ENCODE measurements around the gene PLEKHG2.

Gene PLEKHG2

DNA sequence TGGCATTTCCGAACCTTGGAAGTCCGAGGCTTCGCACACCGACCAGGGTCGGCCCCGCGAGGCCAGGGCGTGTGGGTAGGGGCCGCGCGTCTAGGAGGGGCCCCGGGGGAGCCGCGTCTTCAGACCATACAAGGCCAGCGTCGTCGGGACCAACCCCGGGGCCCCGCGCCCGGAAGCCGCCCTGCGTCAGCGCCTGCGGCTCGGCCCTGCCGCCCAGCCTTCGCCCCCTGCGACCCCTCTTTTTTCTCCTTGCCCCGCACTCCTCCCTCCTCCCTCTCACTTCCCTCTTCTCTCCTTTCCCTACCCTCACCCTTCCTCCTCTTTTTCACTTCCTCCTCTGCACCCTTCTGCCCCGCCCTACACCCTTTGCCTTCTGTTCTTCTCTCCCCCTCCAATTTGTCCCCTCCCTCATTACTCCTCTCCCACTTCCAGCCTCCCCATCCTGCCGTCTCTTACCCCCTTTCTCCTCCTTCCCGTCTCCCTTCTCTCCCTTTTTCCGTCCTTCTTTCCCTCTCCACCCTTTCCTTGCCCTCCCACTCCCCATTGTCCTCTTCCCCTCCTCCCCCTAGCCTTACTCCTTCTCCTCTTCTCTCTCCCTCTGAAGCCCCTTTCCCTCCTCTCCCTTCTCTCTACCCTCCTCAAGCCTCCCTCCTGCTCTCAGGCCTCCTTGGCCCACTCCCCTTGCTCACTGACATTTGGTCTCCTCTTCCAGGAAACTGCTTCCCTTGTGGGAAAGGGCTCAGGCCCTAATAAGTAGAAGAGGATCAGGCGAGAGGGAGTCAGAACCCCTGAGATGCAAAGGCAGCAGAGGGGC, 2.2 kb upstream of the PLEKHG2 start:
- peaks cover 70% of the 10 kb centered on the region for H3K4me1 Mint-ChIP-seq
- H3K4me3 Mint-ChIP-seq: peak overlapping the region; percentile 91
- H3K9me3 Mint-ChIP-seq: no peaks in the 10 kb centered on the region
- H3K27ac Mint-ChIP-seq: peak overlapping the region; percentile 96 to 97
- peak; percentile 35 for ATAC-seq
- DNase-seq: peak; percentile 54 to 68
- no peaks in the 10 kb centered on the region for H3K27me3 Mint-ChIP-seq

DNA sequence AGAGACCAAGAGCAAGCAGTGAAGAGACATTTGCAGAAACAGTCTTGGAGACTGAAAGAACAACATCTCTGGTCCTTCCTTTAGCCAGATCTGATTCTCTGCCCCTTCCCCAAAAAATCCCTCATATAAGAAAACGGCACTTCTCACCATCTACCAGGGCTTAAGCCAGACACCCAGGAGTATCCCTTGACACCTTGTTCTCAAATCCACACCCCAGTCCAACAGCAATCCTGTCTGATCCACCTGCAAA, 1.7 kb upstream of the PLEKHG2 start:
- no peaks in the 10 kb centered on the region for H3K9me3 Mint-ChIP-seq
- H3K27ac Mint-ChIP-seq: peak overlapping the region; percentile 96 to 97
- peak overlapping the region; percentile 91 for H3K4me3 Mint-ChIP-seq
- peaks cover 68% of the 10 kb centered on the region for H3K4me1 Mint-ChIP-seq
- no peaks in the 10 kb centered on the region for H3K27me3 Mint-ChIP-seq
- ATAC-seq (no peak), DNase-seq (no peak)

DNA sequence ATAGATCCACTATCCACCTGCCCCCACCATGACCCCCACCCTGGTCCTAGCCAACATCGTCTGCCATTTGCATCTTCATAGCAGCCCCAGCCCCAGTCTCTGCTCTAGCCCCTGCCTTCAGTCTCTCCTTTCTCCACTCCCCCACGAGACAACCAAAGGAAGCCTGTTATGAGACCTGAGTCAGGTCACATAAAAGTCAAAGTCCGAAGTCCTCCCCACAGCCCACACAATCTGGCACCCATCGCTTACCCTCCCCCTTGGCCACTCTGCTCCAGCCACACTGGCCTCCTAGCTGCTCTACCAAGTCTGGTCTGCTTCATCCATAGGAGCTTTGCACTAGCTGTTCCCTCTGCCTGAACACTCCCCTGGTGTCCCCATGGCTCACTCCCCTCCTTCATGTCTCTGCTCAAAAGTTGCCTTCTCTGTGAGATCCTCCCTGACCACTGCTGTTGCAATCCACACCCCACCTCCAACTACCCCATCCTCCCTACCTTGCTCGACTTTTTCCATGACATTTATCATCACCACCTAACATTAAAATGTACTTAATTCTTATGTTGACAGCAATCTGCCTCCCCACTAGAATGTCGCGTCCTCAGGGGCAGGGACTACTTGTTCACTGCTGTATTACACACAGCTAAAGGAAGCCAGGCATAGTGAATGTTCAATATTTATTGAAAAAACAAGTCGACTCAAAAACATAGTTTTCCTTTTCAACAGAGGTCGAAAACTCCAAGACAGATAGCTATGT, 1.2 kb upstream of the PLEKHG2 start:
- no peak for DNase-seq
- Mint-ChIP-seq H3K4me1 (peaks cover 64% of the 10 kb centered on the region), H3K27ac (peak overlapping the region; percentile 95 to 100), H3K4me3 (peak overlapping the region; percentile 91), H3K9me3 (no peaks in the 10 kb centered on the region), H3K27me3 (no peaks in the 10 kb centered on the region)
- ATAC-seq: no peak

DNA sequence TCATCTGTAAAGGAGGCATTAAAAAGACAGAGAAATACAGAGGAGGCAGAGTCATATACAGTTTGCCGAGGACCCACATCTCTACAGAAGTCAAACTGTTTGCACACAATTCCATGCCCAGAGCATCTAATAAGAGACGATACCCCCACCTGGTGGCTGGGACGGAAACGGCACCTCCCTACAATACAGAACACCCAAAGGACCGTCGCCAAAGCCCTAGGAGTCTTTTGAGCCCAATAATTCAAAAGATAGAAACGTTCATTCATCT, 703 bp upstream of the PLEKHG2 start:
- peaks cover 61% of the 10 kb centered on the region for H3K4me1 Mint-ChIP-seq
- ATAC-seq: peak; percentile 61
- H3K4me3 Mint-ChIP-seq: peak overlapping the region; percentile 91

DNA sequence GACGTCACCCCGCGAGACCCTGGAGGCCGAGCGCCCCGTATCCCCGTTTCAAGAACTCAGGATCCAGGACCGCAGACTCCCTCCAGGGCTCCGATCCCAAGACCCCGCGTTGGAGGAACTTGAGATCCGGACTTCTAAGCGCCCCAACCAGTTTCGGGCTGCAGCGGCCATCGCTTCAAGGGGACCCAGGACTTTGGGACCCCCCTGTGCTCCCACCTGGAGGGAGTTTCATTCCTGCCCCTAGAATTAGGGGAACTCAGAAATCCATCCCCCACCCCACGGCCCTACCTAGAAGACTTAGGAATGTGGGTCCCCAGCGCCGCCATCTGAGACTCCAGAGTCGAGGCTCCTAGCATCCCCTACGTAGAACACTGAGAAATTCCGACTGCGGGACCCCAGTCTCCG, 400 bp downstream of the PLEKHG2 start:
- H3K27ac Mint-ChIP-seq: peak overlapping the region; percentile 84 to 95
- no peaks in the 10 kb centered on the region for H3K9me3 Mint-ChIP-seq
- H3K27me3 Mint-ChIP-seq: no peaks in the 10 kb centered on the region
- DNase-seq: no peak
- ATAC-seq: no peak
- peak overlapping the region; percentile 91 for H3K4me3 Mint-ChIP-seq
- peaks cover 59% of the 10 kb centered on the region for H3K4me1 Mint-ChIP-seq

More for the DNA sequence above, 703 bp upstream of the PLEKHG2 start:
- peak; percentile 90 for DNase-seq
- Mint-ChIP-seq H3K9me3 (no peaks in the 10 kb centered on the region), H3K27ac (peak overlapping the region; percentile 95 to 100), H3K27me3 (no peaks in the 10 kb centered on the region)

DNA sequence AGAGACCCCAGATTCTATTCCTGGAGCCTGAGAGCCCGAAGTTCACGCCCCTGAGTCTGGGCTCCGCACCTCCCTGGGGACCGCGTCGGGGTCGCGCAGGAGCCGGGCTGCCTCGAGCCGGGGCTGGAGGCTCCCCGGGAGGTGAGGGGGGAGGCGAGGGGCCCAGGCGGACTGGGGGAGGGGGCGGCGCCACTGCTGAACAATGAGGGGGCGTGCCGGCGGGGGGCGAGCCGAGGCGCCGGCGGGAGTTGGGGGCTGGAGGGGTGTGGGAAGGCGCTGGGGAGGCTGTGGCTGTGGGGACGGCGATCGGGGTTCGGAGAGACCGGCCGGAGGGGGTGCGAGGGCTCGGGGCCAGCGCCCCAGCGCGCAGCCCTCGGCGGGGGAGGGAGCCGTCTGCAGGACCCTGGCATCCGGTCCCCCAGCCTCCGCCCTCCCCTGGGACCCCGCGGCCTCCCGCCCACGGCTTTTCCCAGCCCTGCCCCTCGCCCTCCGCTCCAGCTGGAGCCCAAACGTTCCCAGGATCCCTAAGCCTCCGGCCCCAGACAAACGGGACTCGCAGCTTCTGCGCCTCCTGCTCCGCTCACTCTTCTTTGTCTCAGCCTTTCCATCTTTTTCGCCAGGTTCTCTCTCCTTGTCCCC, 922 bp downstream of the PLEKHG2 start:
- Mint-ChIP-seq H3K27me3 (no peaks in the 10 kb centered on the region), H3K27ac (peak overlapping the region; percentile 91 to 95)

DNA sequence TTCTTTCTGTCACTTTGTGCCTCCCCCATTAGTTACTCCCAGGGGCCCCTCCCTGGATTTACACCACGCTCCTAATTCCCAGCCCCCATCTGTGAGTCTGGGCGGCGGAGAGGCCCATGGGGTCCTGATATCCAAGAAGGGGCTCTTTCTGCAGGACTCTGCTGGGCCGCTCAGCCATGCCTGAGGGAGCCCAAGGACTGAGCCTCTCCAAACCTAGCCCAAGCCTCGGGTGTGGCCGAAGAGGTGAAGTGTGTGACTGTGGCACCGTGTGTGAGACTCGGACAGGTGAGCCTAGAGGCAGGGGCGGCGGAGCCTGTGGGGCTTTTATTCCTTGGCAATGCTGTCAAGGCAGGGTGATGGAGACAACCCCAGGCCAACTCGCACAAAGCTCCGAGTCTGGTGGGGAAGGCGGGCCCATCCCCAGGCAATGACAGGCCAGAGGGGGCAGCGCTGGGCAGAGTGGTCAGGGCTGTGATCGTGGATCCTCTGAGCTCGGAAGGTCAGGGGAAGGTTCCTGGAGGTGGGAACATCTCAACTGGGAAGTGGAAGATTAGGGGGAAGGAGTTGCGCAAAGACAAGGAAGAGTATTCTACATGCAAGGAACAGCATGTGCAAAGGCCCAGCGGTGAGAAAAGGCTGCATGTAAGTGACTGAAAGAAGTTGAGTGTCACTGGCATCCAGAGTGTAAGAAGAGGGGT, 1.6 kb downstream of the PLEKHG2 start:
- Mint-ChIP-seq H3K27me3 (no peaks in the 10 kb centered on the region), H3K9me3 (no peaks in the 10 kb centered on the region), H3K4me1 (peaks cover 47% of the 10 kb centered on the region), H3K4me3 (peak overlapping the region; percentile 91 to 98), H3K27ac (peak overlapping the region; percentile 87 to 91)
- ATAC-seq (no peak), DNase-seq (no peak)

More for the DNA sequence above, 922 bp downstream of the PLEKHG2 start:
- no peak for DNase-seq
- no peak for ATAC-seq
- H3K4me3 Mint-ChIP-seq: peak overlapping the region; percentile 91 to 98
- H3K4me1 Mint-ChIP-seq: peaks cover 54% of the 10 kb centered on the region
- no peaks in the 10 kb centered on the region for H3K9me3 Mint-ChIP-seq

DNA sequence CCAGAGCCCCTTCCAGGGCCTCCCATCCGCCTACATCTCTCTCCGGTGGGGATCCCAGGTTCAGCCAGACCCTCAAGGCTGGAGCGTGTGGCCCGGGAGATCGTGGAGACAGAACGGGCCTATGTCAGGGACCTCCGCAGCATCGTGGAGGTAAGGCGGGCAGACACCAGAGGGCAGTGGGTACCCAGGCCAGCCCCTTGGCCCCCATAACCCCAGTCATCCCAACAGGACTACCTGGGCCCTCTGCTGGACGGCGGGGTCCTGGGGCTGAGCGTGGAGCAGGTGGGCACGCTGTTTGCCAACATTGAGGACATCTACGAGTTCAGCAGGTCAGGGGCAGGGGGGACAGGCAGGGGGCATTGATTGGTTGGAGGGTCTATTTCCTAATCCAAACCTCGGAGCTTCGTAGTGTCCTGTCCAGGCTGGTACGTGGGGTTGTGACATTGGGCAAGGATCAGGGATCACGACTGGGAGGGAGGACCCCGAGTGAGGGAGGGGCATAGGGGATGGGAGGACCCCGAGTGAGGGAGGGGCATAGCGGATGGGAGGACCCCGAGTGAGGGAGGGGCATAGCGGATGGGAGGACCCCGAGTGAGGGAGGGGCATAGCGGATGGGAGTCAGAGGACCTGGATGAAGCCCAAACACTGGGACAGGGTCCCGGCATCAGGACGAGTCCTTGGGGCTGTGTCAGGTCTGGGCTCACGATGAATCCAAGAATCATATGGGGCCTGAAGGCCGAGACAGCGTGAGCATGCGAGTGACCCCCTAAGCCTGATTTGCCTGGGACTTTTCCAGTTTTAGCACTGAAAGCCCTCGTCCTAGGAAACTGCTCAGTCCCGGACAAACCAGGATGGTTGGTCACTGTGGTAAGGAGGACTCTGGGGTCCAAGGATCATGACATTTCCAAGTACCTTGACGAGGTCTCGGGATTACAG, 2.9 kb downstream of the PLEKHG2 start:
- H3K27me3 Mint-ChIP-seq: no peaks in the 10 kb centered on the region
- H3K9me3 Mint-ChIP-seq: no peaks in the 10 kb centered on the region
- DNase-seq (no peak), ATAC-seq (no peak)
- peaks cover 40% of the 10 kb centered on the region for H3K4me1 Mint-ChIP-seq
- no peak overlapping the region for H3K27ac Mint-ChIP-seq
- peak overlapping the region in 1 of 2 donors; percentile 14 for H3K4me3 Mint-ChIP-seq

DNA sequence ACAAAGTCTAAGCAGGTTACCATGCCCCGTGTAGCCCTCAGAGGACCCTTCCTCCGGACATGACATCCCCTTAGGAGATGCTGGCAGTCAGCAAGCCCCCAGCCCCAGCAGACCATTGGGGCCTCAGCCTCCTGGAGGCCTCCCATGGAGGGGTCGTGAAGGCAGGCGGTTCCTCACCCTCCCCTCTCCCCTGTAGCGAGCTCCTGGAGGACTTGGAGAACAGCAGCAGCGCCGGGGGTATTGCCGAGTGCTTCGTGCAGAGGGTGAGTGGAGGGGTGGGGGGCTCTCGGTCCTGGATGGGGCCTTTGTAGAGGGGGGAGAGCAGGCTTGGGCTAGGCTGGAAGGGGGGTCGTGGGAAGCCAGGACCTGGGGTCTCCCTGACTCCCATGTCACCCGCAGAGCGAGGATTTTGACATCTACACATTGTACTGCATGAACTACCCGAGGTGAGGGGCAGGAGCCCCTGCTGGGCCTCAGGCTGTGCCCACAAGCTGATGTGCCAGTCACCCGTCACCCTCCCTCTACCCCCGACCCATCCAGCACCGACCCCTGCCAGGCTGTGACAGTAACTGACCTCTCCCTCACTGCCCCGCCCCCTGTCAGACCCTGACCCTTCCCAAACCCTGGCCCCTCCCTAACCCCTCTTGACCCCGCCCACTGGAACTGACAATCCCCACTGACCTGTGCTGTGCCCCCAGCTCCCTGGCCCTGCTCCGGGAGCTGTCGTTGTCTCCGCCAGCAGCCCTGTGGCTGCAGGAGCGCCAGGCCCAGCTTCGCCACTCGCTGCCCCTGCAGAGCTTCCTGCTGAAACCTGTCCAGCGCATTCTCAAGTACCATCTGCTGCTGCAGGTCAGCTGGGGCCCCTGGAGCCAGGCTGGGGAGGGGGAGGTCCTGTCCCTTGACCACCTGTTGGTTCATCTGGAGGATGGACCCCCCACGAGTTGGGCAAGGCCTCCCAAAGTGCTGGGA, 4.0 kb downstream of the PLEKHG2 start:
- ATAC-seq: no peak
- peak overlapping the region in 1 of 2 donors; percentile 68 for H3K27ac Mint-ChIP-seq
- no peak overlapping the region for H3K4me3 Mint-ChIP-seq
- peaks cover 30% of the 10 kb centered on the region for H3K4me1 Mint-ChIP-seq
- no peaks in the 10 kb centered on the region for H3K9me3 Mint-ChIP-seq
- no peak for DNase-seq
- H3K27me3 Mint-ChIP-seq: no peaks in the 10 kb centered on the region

DNA sequence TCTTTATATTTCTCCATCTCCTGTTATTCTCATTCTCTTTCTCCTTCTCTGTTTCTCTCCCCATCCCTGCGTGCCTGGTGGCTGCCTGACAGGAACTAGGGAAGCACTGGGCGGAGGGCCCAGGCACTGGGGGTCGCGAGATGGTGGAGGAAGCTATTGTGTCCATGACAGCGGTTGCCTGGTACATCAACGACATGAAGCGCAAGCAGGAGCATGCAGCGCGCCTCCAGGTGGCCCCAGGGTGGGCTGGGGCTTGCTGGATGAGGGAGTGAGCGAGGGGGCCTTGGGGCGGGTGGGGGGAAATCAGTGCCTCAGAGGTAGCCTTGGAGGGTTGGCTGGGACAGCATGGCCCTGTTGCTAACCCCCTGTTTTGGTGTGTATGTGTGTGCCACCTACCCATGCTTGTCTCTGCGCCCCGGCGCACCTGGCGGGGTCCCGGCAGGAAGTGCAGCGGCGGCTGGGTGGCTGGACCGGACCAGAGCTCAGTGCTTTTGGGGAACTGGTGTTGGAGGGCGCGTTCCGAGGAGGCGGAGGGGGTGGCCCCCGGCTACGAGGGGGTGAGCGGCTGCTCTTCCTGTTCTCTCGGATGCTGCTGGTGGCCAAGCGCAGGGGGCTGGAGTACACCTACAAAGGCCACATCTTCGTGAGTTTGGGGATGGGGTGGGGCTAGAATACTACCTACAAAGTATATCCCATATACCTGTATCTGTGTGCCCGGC, 5.2 kb downstream of the PLEKHG2 start:
- peak overlapping the region in 1 of 2 donors; percentile 49 for H3K27ac Mint-ChIP-seq
- H3K9me3 Mint-ChIP-seq: no peaks in the 10 kb centered on the region
- H3K4me3 Mint-ChIP-seq: no peak overlapping the region
- H3K4me1 Mint-ChIP-seq: peaks cover 20% of the 10 kb centered on the region
- DNase-seq: no peak
- ATAC-seq: no peak
- no peaks in the 10 kb centered on the region for H3K27me3 Mint-ChIP-seq

DNA sequence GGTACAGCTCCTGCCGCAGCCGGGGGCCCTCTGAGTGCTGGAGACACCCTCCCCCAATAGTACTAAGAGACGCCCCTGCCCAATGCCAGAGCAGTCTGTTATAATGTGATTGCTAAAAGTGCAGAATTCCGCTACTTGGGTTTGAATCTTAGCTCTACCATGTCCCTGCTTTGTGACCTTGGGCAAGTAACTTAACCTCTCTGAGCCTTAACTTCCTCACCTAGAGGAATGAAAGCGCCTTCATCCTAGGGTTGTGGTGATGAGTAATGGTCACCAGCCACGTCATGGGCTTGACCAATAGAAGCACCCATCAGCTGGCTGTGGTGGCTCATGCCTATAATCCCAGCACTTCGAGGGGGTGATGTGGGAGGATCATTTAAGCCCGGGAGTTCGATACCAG, 6.5 kb downstream of the PLEKHG2 start:
- Mint-ChIP-seq H3K9me3 (no peaks in the 10 kb centered on the region), H3K4me3 (no peak overlapping the region), H3K27ac (no peak overlapping the region), H3K4me1 (peaks cover 14% of the 10 kb centered on the region), H3K27me3 (no peaks in the 10 kb centered on the region)
- DNase-seq (no peak), ATAC-seq (no peak)

DNA sequence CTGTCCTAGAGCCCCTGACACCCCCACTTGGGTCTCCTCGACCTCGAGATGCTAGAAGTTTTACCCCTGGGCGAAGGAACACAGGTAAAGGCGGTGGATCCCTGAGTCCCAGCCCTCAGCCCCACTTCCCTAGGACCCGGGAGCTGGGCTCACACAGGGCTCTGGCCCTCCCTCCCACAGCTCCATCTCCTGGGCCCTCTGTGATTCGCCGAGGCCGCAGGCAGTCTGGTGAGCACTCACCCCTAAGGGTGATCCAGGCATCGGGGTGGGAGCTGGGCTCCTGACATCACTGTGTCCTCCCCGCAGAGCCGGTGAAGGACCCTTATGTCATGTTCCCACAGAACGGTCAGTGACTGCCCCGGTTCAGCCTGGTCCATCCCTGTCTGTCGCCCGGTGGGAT, 8.3 kb downstream of the PLEKHG2 start:
- H3K4me1 Mint-ChIP-seq: no peaks in the 10 kb centered on the region

DNA sequence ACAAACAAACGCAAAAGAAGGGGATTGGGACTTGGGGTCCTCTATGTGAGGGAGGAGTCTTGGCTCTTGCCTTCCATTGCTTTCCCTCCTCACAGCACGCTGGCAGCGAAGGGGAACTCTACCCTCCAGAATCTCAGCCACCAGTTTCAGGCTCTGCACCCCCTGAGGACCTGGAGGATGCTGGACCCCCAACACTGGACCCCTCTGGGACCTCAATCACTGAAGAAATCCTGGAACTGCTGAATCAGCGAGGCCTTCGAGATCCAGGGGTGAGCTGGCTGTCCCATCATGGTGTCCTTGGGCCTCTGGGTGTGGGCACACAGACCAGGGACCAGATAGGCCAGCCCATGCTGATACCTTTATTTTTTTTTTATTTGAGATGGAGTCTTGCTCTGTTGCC, 9.6 kb downstream of the PLEKHG2 start:
- no peak overlapping the region for H3K4me3 Mint-ChIP-seq
- H3K9me3 Mint-ChIP-seq: no peaks in the 10 kb centered on the region
- no peaks in the 10 kb centered on the region for H3K27me3 Mint-ChIP-seq
- no peak for ATAC-seq
- H3K4me1 Mint-ChIP-seq: no peaks in the 10 kb centered on the region
- H3K27ac Mint-ChIP-seq: no peak overlapping the region
- DNase-seq: no peak

More for the DNA sequence above, 8.3 kb downstream of the PLEKHG2 start:
- Mint-ChIP-seq H3K9me3 (no peaks in the 10 kb centered on the region), H3K27me3 (no peaks in the 10 kb centered on the region), H3K27ac (no peak overlapping the region), H3K4me3 (no peak overlapping the region)
- ATAC-seq: no peak
- no peak for DNase-seq

Data from stimulated activated naive CD8-positive, alpha-beta T cell treated with anti-CD3 and anti-CD28 coated beads, Interleukin-15, amount 100 ng/mL, for 72 hours (primary cell).